Measurements from ENCODE around the gene PTPN23. TPM values are rescaled to one million over a fixed set of nuclear protein-coding genes. Genes with fewer than 3 reads are reported as not detected.

The PTPN23 gene
- total and polyA plus RNA-seq, 2 of the 13 experiments (the other 11 are each of a cell fraction or from before 2014, with no cell fraction given), result 2.3 to 3.7 TPM

DNA sequence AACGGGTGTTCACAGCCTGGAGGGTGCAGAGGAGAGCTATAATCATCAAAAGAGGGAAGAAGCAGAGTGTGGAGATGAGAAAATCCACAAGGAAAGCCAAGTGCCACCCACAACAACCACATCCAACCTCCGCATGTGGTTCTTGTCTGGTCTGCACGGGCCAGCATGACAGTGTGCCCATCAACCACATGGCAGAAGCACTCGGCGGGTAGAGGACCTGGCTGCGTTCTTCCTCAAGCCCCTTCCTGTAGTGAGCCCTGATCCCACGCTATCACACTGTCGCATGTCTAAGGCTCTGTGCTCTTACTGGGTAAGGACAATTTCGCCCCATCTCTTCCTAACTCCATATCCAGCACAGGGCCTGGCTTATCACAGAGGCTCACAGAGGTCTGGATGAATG lies 41.9 kb downstream of the PTPN23 start:
- Histone ChIP-seq H3K27ac (ENCODE audit: extremely low read length, insufficient read depth, low read length) (no peak overlapping the region), H3K4me2 (ENCODE audit: low read depth, low read length) (no peak overlapping the region), H3K9ac (ENCODE audit: insufficient read depth, low read depth, low read length) (no peak overlapping the region), H2AFZ (ENCODE audit: low read length) (no peak overlapping the region), H3K27me3 (ENCODE audit: control insufficient read depth in 1 of 2, insufficient read depth in 2 of 2, low read length in 2 of 2) (no peaks in the 10 kb centered on the region), H4K20me1 (ENCODE audit: insufficient read depth, low read length) (peaks cover 4% of the 10 kb centered on the region; the same call in 1 of the 2 replicates), H3K9me3 (ENCODE audit: low read length) (no peaks in the 10 kb centered on the region), H3K36me3 (replicated peaks in 1 of 2; ENCODE audit: control insufficient read depth in 1 of 2, insufficient read depth in 2 of 2, low read length in 2 of 2) (peaks cover 22 to 34% of the 10 kb centered on the region in 2 experiments), H3K4me1 (ENCODE audit: insufficient read depth, low read length) (peaks cover 52% of the 10 kb centered on the region), H3K79me2 (ENCODE audit: insufficient read depth, low read length) (peaks cover 5% of the 10 kb centered on the region), H3K4me3 (replicated peaks in 1 of 3; ENCODE audit: insufficient read depth in 1 of 3, low read depth in 2 of 3, low read length in 3 of 3) (no peak overlapping the region)
- intact Hi-C loops (cut with micrococcal nuclease; ENCODE audit: unreplicated experiment) (no loop called here), in situ Hi-C loops (cut with HindIII; ENCODE audit: extremely low pct_ligation_motif_present, low pct_unique_long_range_greater_than_20kb) (loop anchor here (5.0 to 10.0 kb wide), 3 partner anchors 55 to 362 kb away; partner anchors contain the start of genes ELP6, SCAP and SMARCC1)
- no TSS peak for BruUV-seq (replicated peaks)
- WGBS (ENCODE audit: low lambda C conversion rate), result 95% methylated on average over 9 of the region's 9 CpGs
- POLR2A ChIA-PET, result interaction anchor here (3.5 kb wide), 1 partner anchor 20 kb away, joined by 34 read pairs; no protein-coding TSS in a partner anchor
- TF ChIP-seq ZFX (CRISPR knock-in tag; IDR thresholded peaks at IDR 0.05; ENCODE audit: low read depth), result peak; percentile 21; the same call in 1 of the 2 replicates
- TF ChIP-seq MATR3 (CRISPR knock-in tag; IDR thresholded peaks at IDR 0.05), result no peak
- 0 out of 2 replicates have a peak, but pooled peaks have one; percentile 7 for TF ChIP-seq ZFY (CRISPR knock-in tag; IDR thresholded peaks at IDR 0.05)
- 0 out of 2 replicates have a peak, but pooled peaks have one; percentile 26 for TF ChIP-seq ZNF766 (CRISPR knock-in tag; IDR thresholded peaks at IDR 0.05; ENCODE audit: borderline replicate concordance)
- TF ChIP-seq IKZF4 (CRISPR knock-in tag; IDR thresholded peaks at IDR 0.05; ENCODE audit: borderline replicate concordance, low read depth, not compliant biosample characterization), result no peak
- TF ChIP-seq GABPB1 (CRISPR knock-in tag; IDR thresholded peaks at IDR 0.05), result peak; percentile 5; the same call in 1 of the 2 replicates
- ATAC-seq (no peak), DNase-seq (ENCODE audit: low spot score) (no peak), FAIRE-seq (no peak)
- CTCF ChIA-PET (ENCODE audit: low intra/inter-chr PET ratio, low total read pairs), result interaction anchor here (4.1 kb wide), 1 partner anchor 53 kb away, joined by 36 read pairs; the partner anchor contains the start of gene SCAP

DNA sequence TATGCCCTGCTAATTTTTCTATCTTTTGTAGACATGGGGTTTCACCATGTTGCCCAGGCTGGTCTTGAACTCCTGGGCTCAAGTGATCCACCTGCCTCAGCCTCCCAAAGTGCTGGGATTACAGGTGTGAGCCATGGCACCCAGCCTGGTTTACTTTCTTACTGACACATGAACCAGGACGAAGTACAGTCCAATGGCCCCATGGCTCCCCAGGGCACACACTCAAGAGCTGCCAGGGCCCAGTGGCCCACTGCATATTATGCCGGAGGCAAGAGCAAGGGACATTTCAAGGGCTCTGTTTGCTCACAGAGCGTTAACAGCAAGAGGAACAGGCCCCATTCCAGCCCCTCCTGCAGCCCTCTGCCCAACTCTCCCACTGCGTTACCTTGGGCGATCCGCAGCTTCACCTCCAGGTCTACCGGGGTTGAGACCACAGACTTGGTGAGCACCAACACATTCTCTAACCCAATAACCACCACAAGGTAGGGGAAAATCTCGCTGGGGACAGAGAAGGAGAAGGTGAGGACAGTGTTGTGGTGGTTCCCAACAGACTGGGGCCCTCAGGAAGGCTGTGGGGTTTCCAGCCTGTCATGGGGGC lies 42.8 kb downstream of the PTPN23 start:
- POLR2A ChIA-PET, result interaction anchor here (1.9 to 3.5 kb wide), 3 partner anchors 19 to 51 kb away, joined by 7 to 34 read pairs (median 18); partner anchors contain the start of genes PTPN23 and SCAP
- Histone ChIP-seq H2AFZ (ENCODE audit: low read length) (no peak overlapping the region), H3K79me2 (ENCODE audit: insufficient read depth, low read length) (peaks cover 5% of the 10 kb centered on the region), H3K9ac (ENCODE audit: insufficient read depth, low read depth, low read length) (0 out of 2 replicates have a peak overlapping the region, but pooled peaks have one; percentile 28), H4K20me1 (ENCODE audit: insufficient read depth, low read length) (peaks cover 4% of the 10 kb centered on the region; the same call in 1 of the 2 replicates), H3K4me2 (ENCODE audit: low read depth, low read length) (no peak overlapping the region), H3K4me1 (ENCODE audit: insufficient read depth, low read length) (peaks cover 52% of the 10 kb centered on the region), H3K27ac (ENCODE audit: extremely low read length, insufficient read depth, low read length) (peak overlapping the region; percentile 70), H3K36me3 (replicated peaks in 1 of 2; ENCODE audit: control insufficient read depth in 1 of 2, insufficient read depth in 2 of 2, low read length in 2 of 2) (peaks cover 22 to 41% of the 10 kb centered on the region in 2 experiments), H3K9me3 (ENCODE audit: low read length) (no peaks in the 10 kb centered on the region), H3K4me3 (replicated peaks in 1 of 3; ENCODE audit: insufficient read depth in 1 of 3, low read depth in 2 of 3, low read length in 3 of 3) (no peak overlapping the region), H3K27me3 (ENCODE audit: control insufficient read depth in 1 of 2, insufficient read depth in 2 of 2, low read length in 2 of 2) (no peaks in the 10 kb centered on the region)
- CTCF ChIA-PET (ENCODE audit: low intra/inter-chr PET ratio, low total read pairs), result interaction anchor here (4.1 kb wide), 1 partner anchor 53 kb away, joined by 36 read pairs; the partner anchor contains the start of gene SCAP
- DNase-seq (ENCODE audit: low spot score) (no peak), FAIRE-seq (no peak), ATAC-seq (no peak)
- BruUV-seq (replicated peaks), result no TSS peak
- 94% methylated on average over 8 of the region's 8 CpGs for WGBS (ENCODE audit: low lambda C conversion rate)
- in situ Hi-C loops (cut with HindIII; ENCODE audit: extremely low pct_ligation_motif_present, low pct_unique_long_range_greater_than_20kb), result loop anchor here (5.0 to 10.0 kb wide), 3 partner anchors 54 to 361 kb away; partner anchors contain the start of genes ELP6, SCAP and SMARCC1
- intact Hi-C loops (cut with micrococcal nuclease; ENCODE audit: unreplicated experiment), result no loop called here
- TF ChIP-seq, protein P1, sequence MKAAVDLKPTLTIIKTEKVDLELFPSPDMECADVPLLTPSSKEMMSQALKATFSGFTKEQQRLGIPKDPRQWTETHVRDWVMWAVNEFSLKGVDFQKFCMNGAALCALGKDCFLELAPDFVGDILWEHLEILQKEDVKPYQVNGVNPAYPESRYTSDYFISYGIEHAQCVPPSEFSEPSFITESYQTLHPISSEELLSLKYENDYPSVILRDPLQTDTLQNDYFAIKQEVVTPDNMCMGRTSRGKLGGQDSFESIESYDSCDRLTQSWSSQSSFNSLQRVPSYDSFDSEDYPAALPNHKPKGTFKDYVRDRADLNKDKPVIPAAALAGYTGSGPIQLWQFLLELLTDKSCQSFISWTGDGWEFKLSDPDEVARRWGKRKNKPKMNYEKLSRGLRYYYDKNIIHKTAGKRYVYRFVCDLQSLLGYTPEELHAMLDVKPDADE (CRISPR knock-in tag; IDR thresholded peaks at IDR 0.05), result no peak
- TF ChIP-seq AKAP8 (CRISPR knock-in tag; IDR thresholded peaks at IDR 0.05) (no peak), ARHGAP35 (CRISPR knock-in tag; IDR thresholded peaks at IDR 0.05; ENCODE audit: borderline replicate concordance) (no peak), ZNF629 (CRISPR knock-in tag; conservative IDR thresholded peaks at IDR 0.05) (no peak), ZNF615 (CRISPR knock-in tag; IDR thresholded peaks at IDR 0.05; ENCODE audit: borderline replicate concordance) (no peak)
- TF ChIP-seq, protein P2, sequence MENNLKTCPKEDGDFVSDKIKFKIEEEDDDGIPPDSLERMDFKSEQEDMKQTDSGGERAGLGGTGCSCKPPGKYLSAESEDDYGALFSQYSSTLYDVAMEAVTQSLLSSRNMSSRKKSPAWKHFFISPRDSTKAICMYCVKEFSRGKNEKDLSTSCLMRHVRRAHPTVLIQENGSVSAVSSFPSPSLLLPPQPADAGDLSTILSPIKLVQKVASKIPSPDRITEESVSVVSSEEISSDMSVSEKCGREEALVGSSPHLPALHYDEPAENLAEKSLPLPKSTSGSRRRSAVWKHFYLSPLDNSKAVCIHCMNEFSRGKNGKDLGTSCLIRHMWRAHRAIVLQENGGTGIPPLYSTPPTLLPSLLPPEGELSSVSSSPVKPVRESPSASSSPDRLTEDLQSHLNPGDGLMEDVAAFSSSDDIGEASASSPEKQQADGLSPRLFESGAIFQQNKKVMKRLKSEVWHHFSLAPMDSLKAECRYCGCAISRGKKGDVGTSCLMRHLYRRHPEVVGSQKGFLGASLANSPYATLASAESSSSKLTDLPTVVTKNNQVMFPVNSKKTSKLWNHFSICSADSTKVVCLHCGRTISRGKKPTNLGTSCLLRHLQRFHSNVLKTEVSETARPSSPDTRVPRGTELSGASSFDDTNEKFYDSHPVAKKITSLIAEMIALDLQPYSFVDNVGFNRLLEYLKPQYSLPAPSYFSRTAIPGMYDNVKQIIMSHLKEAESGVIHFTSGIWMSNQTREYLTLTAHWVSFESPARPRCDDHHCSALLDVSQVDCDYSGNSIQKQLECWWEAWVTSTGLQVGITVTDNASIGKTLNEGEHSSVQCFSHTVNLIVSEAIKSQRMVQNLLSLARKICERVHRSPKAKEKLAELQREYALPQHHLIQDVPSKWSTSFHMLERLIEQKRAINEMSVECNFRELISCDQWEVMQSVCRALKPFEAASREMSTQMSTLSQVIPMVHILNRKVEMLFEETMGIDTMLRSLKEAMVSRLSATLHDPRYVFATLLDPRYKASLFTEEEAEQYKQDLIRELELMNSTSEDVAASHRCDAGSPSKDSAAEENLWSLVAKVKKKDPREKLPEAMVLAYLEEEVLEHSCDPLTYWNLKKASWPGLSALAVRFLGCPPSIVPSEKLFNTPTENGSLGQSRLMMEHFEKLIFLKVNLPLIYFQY (CRISPR knock-in tag; IDR thresholded peaks at IDR 0.05; ENCODE audit: borderline replicate concordance), result no peak

Data from HepG2 (cell line).